ENCODE measurements around the gene ABCC1.

GRCh38 chr16:16009401-16009800 is 60.0 kb downstream of the ABCC1 start:
- no peak for TF ChIP-seq TARDBP (IDR thresholded peaks at IDR 0.05)
- no peak for TF ChIP-seq ZNF384 (IDR thresholded peaks at IDR 0.05)
- no peak for TF ChIP-seq BHLHE40 (IDR thresholded peaks at IDR 0.05; ENCODE audit: borderline replicate concordance)
- TF ChIP-seq SP1 (IDR thresholded peaks at IDR 0.05): no peak
- TF ChIP-seq SUZ12 (IDR thresholded peaks at IDR 0.05): no peak
- TF ChIP-seq HDGF (IDR thresholded peaks at IDR 0.05; ENCODE audit: borderline replicate concordance): no peak
- no peak for TF ChIP-seq FOXK2 (IDR thresholded peaks at IDR 0.05)
- no peak for TF ChIP-seq ELF4 (IDR thresholded peaks at IDR 0.05)
- no peak for TF ChIP-seq FOXM1 (IDR thresholded peaks at IDR 0.05; ENCODE audit: borderline replicate concordance)
- TF ChIP-seq NFRKB (IDR thresholded peaks at IDR 0.05): no peak

All from HEK293T (cell line).